ENCODE results near the gene TSPAN18.

The TSPAN18 gene

DNA sequence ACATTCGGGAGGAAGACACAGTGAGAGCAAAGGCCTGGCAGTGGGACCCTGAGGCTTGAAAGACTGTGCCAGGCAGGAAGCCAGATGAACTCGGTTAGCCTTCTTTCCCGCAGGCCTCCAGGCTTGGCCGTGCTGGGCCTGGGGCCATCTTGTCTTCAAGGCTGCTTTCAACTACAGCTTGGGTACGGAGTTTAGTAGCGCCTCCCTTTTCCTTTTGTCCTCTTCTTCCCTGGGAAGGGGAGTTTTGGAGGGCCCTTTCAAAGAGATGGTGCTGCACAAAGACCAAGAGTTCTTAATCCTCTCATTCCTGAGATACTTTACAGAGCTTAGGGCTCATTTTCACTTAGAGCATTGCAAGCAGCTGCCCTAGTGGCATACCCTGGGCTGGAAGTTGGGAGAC, 136.5 kb downstream of the TSPAN18 start:
- TF ChIP-seq, protein P1, sequence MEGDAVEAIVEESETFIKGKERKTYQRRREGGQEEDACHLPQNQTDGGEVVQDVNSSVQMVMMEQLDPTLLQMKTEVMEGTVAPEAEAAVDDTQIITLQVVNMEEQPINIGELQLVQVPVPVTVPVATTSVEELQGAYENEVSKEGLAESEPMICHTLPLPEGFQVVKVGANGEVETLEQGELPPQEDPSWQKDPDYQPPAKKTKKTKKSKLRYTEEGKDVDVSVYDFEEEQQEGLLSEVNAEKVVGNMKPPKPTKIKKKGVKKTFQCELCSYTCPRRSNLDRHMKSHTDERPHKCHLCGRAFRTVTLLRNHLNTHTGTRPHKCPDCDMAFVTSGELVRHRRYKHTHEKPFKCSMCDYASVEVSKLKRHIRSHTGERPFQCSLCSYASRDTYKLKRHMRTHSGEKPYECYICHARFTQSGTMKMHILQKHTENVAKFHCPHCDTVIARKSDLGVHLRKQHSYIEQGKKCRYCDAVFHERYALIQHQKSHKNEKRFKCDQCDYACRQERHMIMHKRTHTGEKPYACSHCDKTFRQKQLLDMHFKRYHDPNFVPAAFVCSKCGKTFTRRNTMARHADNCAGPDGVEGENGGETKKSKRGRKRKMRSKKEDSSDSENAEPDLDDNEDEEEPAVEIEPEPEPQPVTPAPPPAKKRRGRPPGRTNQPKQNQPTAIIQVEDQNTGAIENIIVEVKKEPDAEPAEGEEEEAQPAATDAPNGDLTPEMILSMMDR (IDR thresholded peaks at IDR 0.05) = no peak

DNA sequence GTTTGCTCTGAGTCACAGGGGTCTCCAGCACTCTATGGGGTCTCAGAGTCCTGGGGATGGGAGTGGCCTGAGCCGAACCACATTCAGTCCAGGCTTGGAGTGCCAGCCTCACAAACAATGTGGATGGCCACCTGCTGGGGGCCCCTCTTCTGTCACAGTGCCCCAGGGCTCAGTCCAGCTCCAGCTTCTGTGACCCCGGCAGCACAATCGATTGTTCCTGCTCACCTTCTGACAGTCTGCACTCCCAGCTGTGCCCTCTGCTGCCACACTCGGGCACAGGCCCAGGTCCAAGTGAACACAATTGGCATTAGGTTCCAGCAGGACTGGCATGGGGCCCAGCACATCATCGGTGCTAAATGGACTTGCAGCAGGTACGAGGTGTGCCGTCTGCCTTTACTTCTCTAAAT, 139.1 kb downstream of the TSPAN18 start:
- TF ChIP-seq, protein P1 (IDR thresholded peaks at IDR 0.05) = peak; percentile 26; the same call in 1 of the 2 replicates

DNA sequence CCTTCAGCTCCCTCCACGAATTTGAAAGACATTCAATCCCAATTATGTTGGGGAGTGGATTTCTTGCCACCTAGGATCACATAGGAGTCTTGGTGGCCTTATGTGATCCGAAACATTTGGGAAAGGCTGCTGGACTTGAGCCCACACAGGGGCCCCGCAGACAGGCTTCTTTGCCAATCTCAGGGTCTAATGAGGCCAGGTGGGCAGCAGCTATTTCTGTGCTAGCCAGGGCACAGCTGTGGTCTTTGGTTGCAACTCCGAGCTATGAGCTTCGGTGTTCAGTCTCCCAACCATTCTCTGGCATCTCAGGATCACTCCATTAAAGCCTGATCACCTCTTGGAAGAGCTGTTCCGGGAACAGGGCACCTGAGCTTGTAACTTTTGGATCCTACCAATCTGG, 139.5 kb downstream of the TSPAN18 start:
- TF ChIP-seq, protein P1 (IDR thresholded peaks at IDR 0.05) = no peak

DNA sequence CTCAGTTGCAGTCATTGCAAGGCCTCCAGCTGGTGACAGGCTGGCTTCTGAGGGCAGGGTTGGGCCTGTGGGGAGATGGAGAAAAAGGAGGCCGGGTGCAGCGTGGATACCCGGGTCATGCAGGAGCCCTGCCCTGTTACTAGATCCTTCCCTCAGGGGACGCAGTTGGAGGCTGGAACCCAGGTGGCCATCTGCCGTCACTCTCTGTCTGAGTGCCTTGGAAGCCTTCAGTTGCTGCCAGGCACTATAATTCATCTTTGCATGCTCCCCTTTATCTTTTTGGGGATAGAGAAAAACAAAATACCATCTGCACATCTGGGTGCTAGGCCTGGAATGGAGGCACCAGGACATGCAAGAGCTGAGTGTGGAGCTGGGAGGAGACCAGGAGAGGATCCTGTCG, 141.3 kb downstream of the TSPAN18 start:
- TF ChIP-seq, protein P1 (IDR thresholded peaks at IDR 0.05) = no peak

DNA sequence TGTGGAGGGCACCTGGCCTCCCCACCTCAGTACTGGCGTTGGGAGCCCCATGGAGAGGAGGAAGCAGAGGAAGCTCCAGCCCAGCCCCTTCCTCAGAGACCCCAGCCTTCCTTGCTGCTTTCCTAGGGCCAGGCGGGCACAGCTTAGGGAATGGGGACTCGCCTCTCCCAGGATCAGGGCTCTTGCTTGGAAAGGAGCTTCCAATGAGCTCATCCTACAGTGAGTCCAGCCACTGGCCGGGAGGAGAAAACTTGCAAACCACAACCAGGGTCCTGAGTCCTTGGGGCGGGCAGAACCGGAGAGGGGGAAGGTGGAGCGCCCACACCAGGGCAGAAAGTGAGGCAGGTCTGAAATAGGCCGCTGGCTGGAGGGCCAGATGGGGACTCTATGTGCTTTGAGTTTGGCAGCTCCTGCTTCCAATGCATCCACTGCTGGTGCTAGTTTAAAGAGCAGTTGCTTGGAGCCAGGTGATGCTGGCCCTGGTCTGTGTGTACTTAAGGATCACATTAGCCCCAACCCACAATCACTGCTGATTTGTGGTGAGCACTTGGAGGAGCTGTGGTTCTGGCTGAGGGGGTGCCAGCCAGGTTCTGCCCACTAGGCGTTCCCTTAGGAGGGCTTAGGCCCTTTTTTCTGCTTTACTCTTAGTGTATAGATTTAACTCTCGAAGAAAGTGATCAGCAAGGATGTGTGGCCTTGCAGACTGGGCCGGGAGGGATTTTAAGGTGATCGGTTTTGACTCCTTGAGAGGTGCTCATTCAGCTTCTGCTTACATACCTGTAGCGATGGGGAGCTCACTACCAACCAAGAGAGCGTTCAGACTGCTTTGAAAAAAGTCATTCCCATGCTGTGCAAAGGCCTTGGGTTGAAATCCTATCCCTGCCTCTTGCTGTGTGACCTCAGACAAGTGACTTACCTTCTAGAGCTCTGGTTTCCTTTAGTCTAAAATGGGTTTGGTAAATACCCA, 142.0 kb downstream of the TSPAN18 start:
- TF ChIP-seq, protein P1 (IDR thresholded peaks at IDR 0.05) = no peak

DNA sequence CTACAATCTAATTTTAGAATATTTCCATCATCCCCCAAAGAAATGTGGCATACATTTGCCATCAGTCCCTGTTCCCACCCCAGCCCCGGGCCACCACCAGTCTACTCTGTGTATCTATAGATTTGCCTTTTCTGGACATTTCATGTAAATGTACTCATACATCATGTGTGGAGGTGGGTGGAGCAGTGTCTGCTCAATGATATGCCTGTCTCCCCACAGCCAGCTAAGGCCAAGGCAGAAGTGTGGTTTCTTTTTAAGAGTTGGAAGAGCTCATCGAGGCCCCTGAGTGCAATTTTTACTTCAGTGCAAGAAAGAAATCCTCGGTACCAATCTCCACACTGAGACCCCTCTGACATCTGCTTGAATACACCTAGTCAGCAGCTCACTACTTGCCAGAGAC, 143.4 kb downstream of the TSPAN18 start:
- TF ChIP-seq, protein P1 (IDR thresholded peaks at IDR 0.05) = no peak

DNA sequence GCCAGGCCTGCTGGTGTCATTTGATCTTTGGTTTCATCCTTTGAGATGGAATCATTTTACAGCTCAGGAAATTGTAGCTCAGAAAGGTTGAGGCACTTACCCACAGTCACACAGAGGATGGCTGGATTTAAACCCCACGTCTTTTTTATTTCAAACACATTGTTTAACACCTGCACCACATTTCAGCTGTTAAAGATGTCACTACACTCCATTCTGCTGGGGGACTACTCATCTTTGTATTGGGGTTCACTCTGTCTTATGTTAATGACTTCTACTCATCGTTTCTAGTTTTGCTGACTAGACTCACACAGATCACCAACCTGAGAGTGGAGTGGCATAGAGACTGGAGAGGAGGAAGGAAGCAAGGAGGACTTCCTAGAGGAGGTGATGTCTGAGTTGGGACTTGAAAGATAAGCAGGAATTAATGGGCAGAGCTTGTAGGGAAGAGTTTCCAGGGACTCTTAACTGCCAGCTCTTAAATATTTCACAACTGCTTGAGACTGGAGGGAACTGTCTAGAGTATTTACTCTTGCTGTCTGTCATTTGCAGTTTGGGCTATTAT, 143.9 kb downstream of the TSPAN18 start:
- TF ChIP-seq, protein P1 (IDR thresholded peaks at IDR 0.05) = no peak
